Measurements from ENCODE around the gene MAEA.

Gene MAEA

DNA sequence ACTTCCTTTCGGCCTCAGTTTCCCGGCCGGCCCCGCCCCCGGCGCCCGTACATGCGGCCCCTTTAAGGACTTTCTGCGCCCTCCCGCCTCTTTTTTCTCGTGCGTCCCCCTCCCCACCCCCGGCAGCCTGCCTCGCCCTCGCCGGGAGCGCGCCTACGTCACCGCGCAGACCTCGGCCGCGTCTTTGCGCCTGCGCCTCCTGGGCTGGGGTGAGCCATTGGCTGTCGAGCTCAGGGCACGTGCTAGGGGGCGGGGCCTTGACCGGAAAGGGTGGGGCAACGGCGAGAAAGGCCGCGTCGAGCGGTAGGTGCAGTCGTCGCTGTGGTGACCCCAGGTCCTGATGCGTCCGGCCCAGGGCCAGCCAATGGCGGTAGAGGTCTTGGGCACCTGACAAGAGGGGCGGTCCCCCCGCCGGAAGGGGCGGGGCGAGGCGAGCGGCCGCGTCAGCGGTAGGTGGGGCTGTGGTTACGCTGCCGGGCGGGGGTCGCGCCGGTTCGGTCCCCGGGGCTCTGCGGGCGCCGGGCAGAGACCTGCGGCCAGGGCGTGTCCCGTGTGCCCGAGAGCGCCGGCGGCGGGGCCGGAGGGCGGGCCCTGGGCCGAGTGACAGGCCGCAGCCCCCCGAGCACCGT lies 57.2 kb downstream of the MAEA start, which contains the start of gene UVSSA:
Gene UVSSA (plus strand): TSS at position 428 of the 629 bp plus-strand sequence. CDS start 884 bp downstream, outside the sequence.
- DNase-seq (ENCODE audit: low read depth, low spot score): peak; percentile 97
- ChIA-PET CTCF (interaction anchor here (1.0 to 5.1 kb wide), 6 partner anchors 12 to 216 kb away, joined by 3 to 55 read pairs (median 4); no protein-coding TSS in a partner anchor), POLR2A (interaction anchor here (1.1 to 2.8 kb wide), 5 partner anchors 15 to 374 kb away, joined by 3 to 16 read pairs (median 4); partner anchors contain the start of genes CTBP1, TACC3 and TMEM129)
- TF ChIP-seq, protein P1, sequence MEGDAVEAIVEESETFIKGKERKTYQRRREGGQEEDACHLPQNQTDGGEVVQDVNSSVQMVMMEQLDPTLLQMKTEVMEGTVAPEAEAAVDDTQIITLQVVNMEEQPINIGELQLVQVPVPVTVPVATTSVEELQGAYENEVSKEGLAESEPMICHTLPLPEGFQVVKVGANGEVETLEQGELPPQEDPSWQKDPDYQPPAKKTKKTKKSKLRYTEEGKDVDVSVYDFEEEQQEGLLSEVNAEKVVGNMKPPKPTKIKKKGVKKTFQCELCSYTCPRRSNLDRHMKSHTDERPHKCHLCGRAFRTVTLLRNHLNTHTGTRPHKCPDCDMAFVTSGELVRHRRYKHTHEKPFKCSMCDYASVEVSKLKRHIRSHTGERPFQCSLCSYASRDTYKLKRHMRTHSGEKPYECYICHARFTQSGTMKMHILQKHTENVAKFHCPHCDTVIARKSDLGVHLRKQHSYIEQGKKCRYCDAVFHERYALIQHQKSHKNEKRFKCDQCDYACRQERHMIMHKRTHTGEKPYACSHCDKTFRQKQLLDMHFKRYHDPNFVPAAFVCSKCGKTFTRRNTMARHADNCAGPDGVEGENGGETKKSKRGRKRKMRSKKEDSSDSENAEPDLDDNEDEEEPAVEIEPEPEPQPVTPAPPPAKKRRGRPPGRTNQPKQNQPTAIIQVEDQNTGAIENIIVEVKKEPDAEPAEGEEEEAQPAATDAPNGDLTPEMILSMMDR (IDR thresholded peaks at IDR 0.05; ENCODE audit: insufficient read depth, low read length, missing control alignments): no peak
- H3K4me3 ChIP-seq (ENCODE audit: low read depth, low read length): peak within 1 kb of the TSS; percentile 76

DNA sequence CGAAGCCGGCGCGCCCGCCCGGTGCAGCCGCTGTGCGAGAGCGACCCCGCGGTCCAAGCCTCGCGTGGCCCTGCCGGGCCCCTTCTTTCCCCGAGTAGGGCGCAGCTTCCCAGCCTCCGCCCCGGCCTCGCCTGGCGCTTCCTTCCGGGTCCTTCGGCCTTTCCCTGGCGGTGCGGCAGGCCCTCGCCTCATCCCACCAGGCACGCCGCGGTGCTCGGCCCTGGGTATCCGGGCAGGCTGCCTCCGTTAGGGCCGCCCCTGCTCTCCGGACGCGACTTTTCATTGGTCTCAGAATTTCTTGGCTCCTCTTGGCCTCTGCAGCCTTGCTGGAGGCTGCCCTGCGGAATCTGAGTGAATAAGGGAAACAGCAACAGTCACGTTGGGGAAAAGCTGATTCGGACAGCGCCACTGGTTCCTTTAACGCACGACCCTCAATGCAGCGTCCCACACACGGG lies 57.7 kb downstream of the MAEA start:
- POLR2A ChIA-PET: interaction anchor here (1.1 to 2.8 kb wide), 3 partner anchors 38 to 374 kb away, joined by 3 to 16 read pairs (median 4); partner anchors contain the start of genes CTBP1, TACC3 and TMEM129
- CTCF ChIA-PET: interaction anchor here (1.0 to 5.1 kb wide), 7 partner anchors 11 to 217 kb away, joined by 3 to 55 read pairs (median 3); no protein-coding TSS in a partner anchor
- TF ChIP-seq, protein P1 (IDR thresholded peaks at IDR 0.05; ENCODE audit: insufficient read depth, low read length, missing control alignments): no peak
- DNase-seq (ENCODE audit: low read depth, low spot score): peak; percentile 29
- peak overlapping the region; percentile 70 for H3K4me3 ChIP-seq (ENCODE audit: low read depth, low read length)

DNA sequence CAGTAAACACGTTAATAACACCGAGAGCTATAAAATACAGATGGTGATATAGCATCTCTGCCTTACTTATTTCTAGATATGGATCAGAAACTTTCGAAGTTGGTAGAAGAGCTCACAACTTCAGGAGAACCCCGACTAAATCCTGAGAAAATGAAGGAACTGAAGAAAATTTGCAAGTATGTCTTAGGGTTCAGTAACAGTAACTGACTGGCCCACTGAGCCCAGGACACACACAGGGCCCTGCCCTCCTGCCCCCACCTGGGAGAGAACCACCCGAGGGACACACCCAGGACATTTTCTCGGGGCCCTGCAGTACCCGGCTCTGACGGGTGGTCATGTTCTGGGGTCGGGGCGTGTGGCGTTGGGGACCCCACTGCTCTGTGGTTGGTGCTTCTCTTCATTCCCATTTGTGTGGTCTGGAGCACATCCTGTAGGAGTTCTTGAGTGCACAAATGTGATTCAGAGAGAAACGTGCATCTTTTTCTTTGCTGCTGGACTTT lies 58.4 kb downstream of the MAEA start:
- no peak for DNase-seq (ENCODE audit: low read depth, low spot score)
- ChIA-PET CTCF (interaction anchor here (1.3 to 5.1 kb wide), 7 partner anchors 11 to 281 kb away, joined by 3 to 55 read pairs (median 3); no protein-coding TSS in a partner anchor), POLR2A (interaction anchor here (2.8 kb wide), 1 partner anchor 99 kb away, joined by 16 read pairs; the partner anchor contains the start of gene CTBP1)

DNA sequence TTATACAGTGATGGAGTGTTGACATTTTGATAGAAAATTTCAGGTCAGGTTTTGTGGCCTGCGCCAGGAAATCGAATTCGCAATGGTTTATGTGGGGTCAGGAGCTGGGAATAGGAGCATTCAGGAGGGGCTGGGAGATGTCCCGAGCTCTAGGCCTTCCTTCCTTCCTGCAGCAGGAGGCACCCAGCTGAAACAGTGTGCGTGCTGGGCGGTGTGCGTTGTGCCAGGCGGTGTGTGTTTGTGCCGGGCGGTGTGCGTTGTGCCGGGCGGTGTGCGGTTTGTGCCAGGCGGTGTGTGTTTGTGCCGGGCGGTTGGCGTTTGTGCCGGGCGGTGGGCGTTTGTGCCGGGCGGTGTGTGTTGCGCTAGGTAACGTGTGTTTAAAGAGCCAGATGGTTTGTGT lies 59.1 kb downstream of the MAEA start:
- DNase-seq (ENCODE audit: low read depth, low spot score): no peak
- ChIA-PET CTCF (interaction anchor here (1.2 to 5.1 kb wide), 6 partner anchors 10 to 379 kb away, joined by 3 to 55 read pairs (median 5); no protein-coding TSS in a partner anchor), POLR2A (no interaction called here)
- no peak overlapping the region for H3K4me3 ChIP-seq (ENCODE audit: low read depth, low read length)
- TF ChIP-seq, protein P1 (IDR thresholded peaks at IDR 0.05; ENCODE audit: insufficient read depth, low read length, missing control alignments): no peak

More for the DNA sequence above, 58.4 kb downstream of the MAEA start:
- TF ChIP-seq, protein P1 (IDR thresholded peaks at IDR 0.05; ENCODE audit: insufficient read depth, low read length, missing control alignments): no peak
- peak overlapping the region; percentile 70 for H3K4me3 ChIP-seq (ENCODE audit: low read depth, low read length)

DNA sequence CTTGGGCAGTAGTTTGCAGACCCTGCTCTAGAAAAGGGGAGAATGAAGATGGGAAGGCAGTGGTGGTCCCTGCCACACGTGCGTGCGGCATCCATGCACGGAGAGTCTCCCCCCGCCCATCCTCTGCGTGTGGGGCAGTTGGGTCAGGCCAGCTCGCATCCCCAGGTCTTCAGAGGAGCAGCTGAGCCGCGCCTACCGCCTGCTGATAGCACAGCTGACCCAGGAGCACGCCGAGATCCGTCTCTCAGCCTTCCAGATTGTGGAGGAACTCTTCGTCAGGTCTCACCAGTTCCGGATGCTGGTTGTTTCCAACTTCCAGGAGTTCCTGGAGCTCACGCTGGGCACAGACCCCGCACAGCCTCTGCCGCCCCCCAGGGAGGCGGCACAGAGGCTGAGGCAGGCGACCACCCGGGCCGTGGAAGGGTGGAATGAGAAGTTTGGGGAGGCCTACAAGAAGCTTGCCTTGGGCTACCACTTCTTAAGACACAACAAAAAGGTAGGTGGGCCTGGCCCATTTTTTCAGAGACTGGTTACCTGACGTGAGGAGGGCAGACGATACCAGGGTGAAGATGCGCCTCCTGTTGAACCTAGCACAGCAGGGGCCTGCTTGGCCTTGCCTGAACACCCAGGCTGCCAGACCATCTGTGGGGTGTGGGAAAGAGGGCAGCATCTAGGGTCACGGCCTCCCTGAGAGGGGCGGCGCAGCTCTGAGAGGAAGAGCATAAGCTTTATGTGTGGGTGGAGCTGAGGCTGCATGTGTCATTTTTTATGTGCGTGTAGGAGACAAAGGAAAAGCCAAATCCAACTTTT lies 59.9 kb downstream of the MAEA start:
- no peak overlapping the region for H3K4me3 ChIP-seq (ENCODE audit: low read depth, low read length)
- POLR2A ChIA-PET: interaction anchor here (0.6 kb wide), 1 partner anchor 994 kb away, joined by 4 read pairs; no protein-coding TSS in a partner anchor
- no peak for DNase-seq (ENCODE audit: low read depth, low spot score)
- TF ChIP-seq, protein P1 (IDR thresholded peaks at IDR 0.05; ENCODE audit: insufficient read depth, low read length, missing control alignments): no peak
- CTCF ChIA-PET: interaction anchor here (0.8 to 5.1 kb wide), 6 partner anchors 9 to 378 kb away, joined by 3 to 55 read pairs (median 5); no protein-coding TSS in a partner anchor

Data from AG04449 (cell line).